HCT116 (cell line): ENCODE measurements around the gene INF2. TPM values are rescaled to one million over a fixed set of nuclear protein-coding genes. Genes with fewer than 3 reads are reported as not detected.

Experiments
- ATAC-seq: fragments of 200-7000 bp; cut with Tn5 transposase; 2 replicates; pipeline ENCODE4 v1.9.1; 2020; ENCODE audit warnings: mild to moderate bottlenecking, moderate library complexity
- BruUV-seq: library from RNA; stranded (reverse); fragments of 400-500 nt; replicated peaks from 2 replicates; lab custom pipeline; 2021; lab: Mats Ljungman, UMichigan
- CTCF ChIA-PET: fragments of 300-600 bp; sonication (Branson Sonifier 250); formaldehyde crosslinking; loops from one replicate; lab custom pipeline; 2021; ENCODE audit warnings: antibody characterized with exemption; lab: Charles Lee
- POLR2A ChIA-PET: fragments of 300-600, 350-600 bp; sonication (Branson Sonifier 250); formaldehyde crosslinking; loops from one replicate; lab custom pipeline; 2021; ENCODE audit warnings: antibody characterized with exemption; lab: Charles Lee
- RAD21 ChIA-PET, 2 experiments: fragments of 300-600 bp; sonication (Branson Sonifier 250); formaldehyde crosslinking; loops; one replicate each; lab custom pipeline; 2023; ENCODE audit warnings: low total read pairs in 2 of 2; ENCODE audit not compliant: uncharacterized antibody in 2 of 2, unreplicated experiment in 2 of 2, low non-redundant PET in 1 of 2; lab: Charles Lee
- DNase-seq: peaks from one replicate; pipeline ENCODE4 v3.0.0-alpha.2; 2010; ENCODE audit warnings: low read depth, low spot score
- H2AFZ ChIP-seq: fragments of 200-600 bp; shearing (Covaris generic), sonication (generic); 2 replicates; pipeline ENCODE4 v1.6.1; 2017; ENCODE audit warnings: low read depth, mixed run types, mixed read lengths, antibody characterized with exemption, low read length; ENCODE audit not compliant: poor library complexity, severe bottlenecking
- H3K27ac ChIP-seq: 2 replicates; pipeline ENCODE4 v1.5.1; 2012; ENCODE audit warnings: low read depth, low read length
- H3K27me3 ChIP-seq: fragments of 200-600 bp; sonication (generic); 2 replicates; pipeline ENCODE4 v1.6.1; 2016; ENCODE audit warnings: mixed run types, low read length, mixed read lengths; ENCODE audit not compliant: insufficient read depth
- H3K36me3 ChIP-seq, 2 experiments: fragments of 200-500 bp in 1 of 2; fragments of 200-600 bp in 1 of 2; sonication (Bioruptor generic) in 1 of 2; sonication (generic) in 1 of 2; 2 replicates each; pipeline versions ENCODE4 v1.5.1 to v1.6.1; 2014 to 2016; ENCODE audit warnings: low read length in 2 of 2, inconsistent platforms in 1 of 2, mixed read lengths in 1 of 2, mixed run types in 1 of 2; ENCODE audit not compliant: insufficient read depth in 2 of 2, control insufficient read depth in 1 of 2
- H3K4me1 ChIP-seq, 2 experiments: fragments of 200-600 bp in 1 of 2; sonication (generic) in 1 of 2; 2 replicates each; pipeline versions ENCODE4 v1.5.1 to v1.6.1; 2012 to 2017; ENCODE audit warnings: low read length in 2 of 2, inconsistent platforms in 1 of 2, mild to moderate bottlenecking in 1 of 2, mixed read lengths in 1 of 2, mixed run types in 1 of 2, moderate library complexity in 1 of 2; ENCODE audit not compliant: insufficient read depth in 2 of 2, control insufficient read depth in 1 of 2
- H3K4me2 ChIP-seq: fragments of 200-600 bp; sonication (generic); 2 replicates; pipeline ENCODE4 v1.6.1; 2017; ENCODE audit warnings: mixed run types, low read length, mixed read lengths
- H3K4me3 ChIP-seq, 2 experiments: fragments of 200-600 bp in 1 of 2; sonication (generic) in 1 of 2; replicated peaks in 1 of 2; 2 replicates each; pipeline ENCODE4 v1.5.1; 2011 to 2016; ENCODE audit warnings: low read length in 2 of 2, control low read depth in 1 of 2, low read depth in 1 of 2, mild to moderate bottlenecking in 1 of 2, mixed read lengths in 1 of 2, mixed run types in 1 of 2
- H3K79me2 ChIP-seq: fragments of 200-600 bp; sonication (generic); 2 replicates; pipeline ENCODE4 v1.6.1; 2017; ENCODE audit warnings: mild to moderate bottlenecking, mixed run types, low read length, moderate library complexity, mixed read lengths; ENCODE audit not compliant: insufficient read depth
- H3K9ac ChIP-seq: fragments of 200-600 bp; sonication (generic); 2 replicates; pipeline ENCODE4 v1.6.1; 2016; ENCODE audit warnings: low read length, mixed read lengths
- H3K9me2 ChIP-seq: fragments of 200-600 bp; sonication (generic), shearing (Covaris generic); 2 replicates; pipeline ENCODE4 v1.6.1; 2017; ENCODE audit warnings: mixed run types, mild to moderate bottlenecking, moderate library complexity; ENCODE audit not compliant: insufficient read depth
- H3K9me3 ChIP-seq, 2 experiments: fragments of 200-500 bp in 1 of 2; fragments of 200-600 bp in 1 of 2; sonication (Bioruptor generic) in 1 of 2; sonication (generic) in 1 of 2; 2 replicates each; pipeline ENCODE4 v1.6.1; 2014 to 2017; ENCODE audit warnings: low read length in 2 of 2, mixed read lengths in 2 of 2, inconsistent platforms in 1 of 2, low read depth in 1 of 2, mild to moderate bottlenecking in 1 of 2, mixed run types in 1 of 2, moderate library complexity in 1 of 2; ENCODE audit not compliant: control insufficient read depth in 1 of 2, insufficient read depth in 1 of 2
- H4K20me1 ChIP-seq: fragments of 200-600 bp; sonication (generic), shearing (Covaris generic); 2 replicates; pipeline ENCODE4 v1.6.1; 2017; ENCODE audit warnings: mixed run types, mild to moderate bottlenecking, moderate library complexity; ENCODE audit not compliant: insufficient read depth
- CEBPB ChIP-seq: IDR thresholded peaks from 2 replicates; pipeline ENCODE4 v1.6.1; 2012; ENCODE audit warnings: low read depth
- CTCF ChIP-seq, 3 experiments: fragments of 200-600 bp in 1 of 3; sonication (generic) in 1 of 3; IDR thresholded peaks in 2 of 3; conservative IDR thresholded peaks in 1 of 3; 2 replicates each; pipeline ENCODE4 v1.5.1; 2012 to 2017; ENCODE audit warnings: low read depth in 2 of 3, low read length in 2 of 3, antibody characterized with exemption in 1 of 3, borderline replicate concordance in 1 of 3, control low read depth in 1 of 3, mild to moderate bottlenecking in 1 of 3, mixed read lengths in 1 of 3, mixed run types in 1 of 3, moderate library complexity in 1 of 3; ENCODE audit not compliant: insufficient read depth in 1 of 3
- EGR1 ChIP-seq: IDR thresholded peaks from 2 replicates; pipeline ENCODE4 v1.6.1; 2012; ENCODE audit warnings: low read depth
- ELF1 ChIP-seq: IDR thresholded peaks from 2 replicates; pipeline ENCODE4 v1.6.1; 2012; ENCODE audit warnings: low read depth, borderline replicate concordance
- EZH2 ChIP-seq: fragments of 200-600 bp; sonication (generic); IDR thresholded peaks from 2 replicates; pipeline ENCODE4 v1.6.1; 2017; ENCODE audit warnings: antibody characterized with exemption, mixed run types
- EZH2phosphoT487 ChIP-seq: fragments of 200-600 bp; IDR thresholded peaks from 2 replicates; pipeline ENCODE4 v1.6.1; 2018; ENCODE audit warnings: antibody characterized with exemption, borderline replicate concordance
- FOSL1 ChIP-seq: IDR thresholded peaks from 2 replicates; pipeline ENCODE4 v1.6.1; 2012; ENCODE audit warnings: low read depth
- POLR2A ChIP-seq: IDR thresholded peaks from 2 replicates; pipeline ENCODE4 v1.7.0; 2011; ENCODE audit warnings: borderline replicate concordance; ENCODE audit not compliant: insufficient read depth, insufficient read length; ENCODE audit errors: extremely low read depth
- POLR2AphosphoS5 ChIP-seq: IDR thresholded peaks from 2 replicates; pipeline ENCODE4 v1.6.1; 2011; ENCODE audit warnings: mild to moderate bottlenecking, low read depth, low read length, moderate library complexity
- RAD21 ChIP-seq: IDR thresholded peaks from 2 replicates; pipeline ENCODE4 v1.6.1; 2012; ENCODE audit warnings: low read depth, mild to moderate bottlenecking
- SIN3A ChIP-seq: IDR thresholded peaks from 2 replicates; pipeline ENCODE4 v1.6.1; 2012; ENCODE audit warnings: low read depth
- SP1 ChIP-seq: IDR thresholded peaks from 2 replicates; pipeline ENCODE4 v1.6.1; 2012; ENCODE audit warnings: low read depth
- TCF7L2 ChIP-seq: IDR thresholded peaks from 2 replicates; pipeline ENCODE4 v1.7.0; 2011; ENCODE audit warnings: borderline replicate concordance, inconsistent platforms; ENCODE audit not compliant: insufficient read depth, insufficient read length; ENCODE audit errors: extremely low read depth
- YY1 ChIP-seq: IDR thresholded peaks from 2 replicates; pipeline ENCODE4 v1.6.1; 2011; ENCODE audit warnings: low read length, low read depth, moderate library complexity, mild to moderate bottlenecking; ENCODE audit not compliant: insufficient replicate concordance; ENCODE audit errors: extremely low read depth
- ZNF274 ChIP-seq: fragments of 200-500 bp; sonication (Bioruptor generic); IDR thresholded peaks from 2 replicates; pipeline ENCODE4 v1.6.1; 2014; ENCODE audit warnings: mild to moderate bottlenecking, low read depth, low read length, inconsistent platforms
- intact Hi-C: fragments of 100-400 bp; cut with micrococcal nuclease; formaldehyde crosslinking; loops from 2 replicates; pipeline ENCODE4 v1.10.0; 2022
- total RNA-seq: library from RNA; stranded (reverse); gene quantifications from one replicate; pipeline ENCODE4 v1.2.1, GENCODE V29; 2021; ENCODE audit not compliant: unreplicated experiment
- TF ChIP-seq, protein P1 (sequence below): IDR thresholded peaks from 2 replicates; pipeline ENCODE4 v1.6.1; 2012; ENCODE audit warnings: low read depth
- TF ChIP-seq, protein P2 (sequence below): IDR thresholded peaks from 2 replicates; pipeline ENCODE4 v1.6.1; 2011; ENCODE audit warnings: mild to moderate bottlenecking, low read length, moderate library complexity; ENCODE audit not compliant: insufficient replicate concordance; ENCODE audit errors: extremely low read depth
- TF ChIP-seq, protein P3 (sequence below): IDR thresholded peaks from 2 replicates; pipeline ENCODE4 v1.6.1; 2012

Gene INF2
- total RNA-seq, 1 experiment from 2014 or later = 95.8 TPM

- CTCF ChIA-PET = no interaction called here
- Histone ChIP-seq H3K9me2 (no peaks in the 10 kb centered on the region), H3K9me3 (no peaks in the 10 kb centered on the region), H3K4me1 (peaks cover 18 to 19% of the 10 kb centered on the region in 2 experiments), H3K4me2 (peak overlapping the region; percentile 38), H3K9ac (peak overlapping the region; percentile 16; the same call in 1 of the 2 replicates), H3K4me3 (no peak overlapping the region), H3K79me2 (no peaks in the 10 kb centered on the region), H3K27ac (peak overlapping the region; percentile 42; the same call in 1 of the 2 replicates), H3K27me3 (no peaks in the 10 kb centered on the region), H2AFZ (no peak overlapping the region), H4K20me1 (no peaks in the 10 kb centered on the region), H3K36me3 (no peaks in the 10 kb centered on the region)
- TF ChIP-seq EGR1 (no peak), CEBPB (no peak), FOSL1 (no peak), YY1 (no peak), EZH2phosphoT487 (no peak), ELF1 (no peak), EZH2 (no peak), POLR2A (no peak), ZNF274 (no peak), SP1 (no peak), TCF7L2 (no peak), RAD21 (no peak), SIN3A (no peak), POLR2AphosphoS5 (no peak), CTCF (IDR thresholded peaks at IDR 0.05 in 2 of 3, conservative IDR thresholded peaks at IDR 0.05 in 1 of 3; ENCODE audit: borderline replicate concordance in 1 of 3, insufficient read depth in 1 of 3, low read depth in 2 of 3, low read length in 2 of 3) (no peak)
- TF ChIP-seq, protein P1, sequence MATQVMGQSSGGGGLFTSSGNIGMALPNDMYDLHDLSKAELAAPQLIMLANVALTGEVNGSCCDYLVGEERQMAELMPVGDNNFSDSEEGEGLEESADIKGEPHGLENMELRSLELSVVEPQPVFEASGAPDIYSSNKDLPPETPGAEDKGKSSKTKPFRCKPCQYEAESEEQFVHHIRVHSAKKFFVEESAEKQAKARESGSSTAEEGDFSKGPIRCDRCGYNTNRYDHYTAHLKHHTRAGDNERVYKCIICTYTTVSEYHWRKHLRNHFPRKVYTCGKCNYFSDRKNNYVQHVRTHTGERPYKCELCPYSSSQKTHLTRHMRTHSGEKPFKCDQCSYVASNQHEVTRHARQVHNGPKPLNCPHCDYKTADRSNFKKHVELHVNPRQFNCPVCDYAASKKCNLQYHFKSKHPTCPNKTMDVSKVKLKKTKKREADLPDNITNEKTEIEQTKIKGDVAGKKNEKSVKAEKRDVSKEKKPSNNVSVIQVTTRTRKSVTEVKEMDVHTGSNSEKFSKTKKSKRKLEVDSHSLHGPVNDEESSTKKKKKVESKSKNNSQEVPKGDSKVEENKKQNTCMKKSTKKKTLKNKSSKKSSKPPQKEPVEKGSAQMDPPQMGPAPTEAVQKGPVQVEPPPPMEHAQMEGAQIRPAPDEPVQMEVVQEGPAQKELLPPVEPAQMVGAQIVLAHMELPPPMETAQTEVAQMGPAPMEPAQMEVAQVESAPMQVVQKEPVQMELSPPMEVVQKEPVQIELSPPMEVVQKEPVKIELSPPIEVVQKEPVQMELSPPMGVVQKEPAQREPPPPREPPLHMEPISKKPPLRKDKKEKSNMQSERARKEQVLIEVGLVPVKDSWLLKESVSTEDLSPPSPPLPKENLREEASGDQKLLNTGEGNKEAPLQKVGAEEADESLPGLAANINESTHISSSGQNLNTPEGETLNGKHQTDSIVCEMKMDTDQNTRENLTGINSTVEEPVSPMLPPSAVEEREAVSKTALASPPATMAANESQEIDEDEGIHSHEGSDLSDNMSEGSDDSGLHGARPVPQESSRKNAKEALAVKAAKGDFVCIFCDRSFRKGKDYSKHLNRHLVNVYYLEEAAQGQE = no peak
- TF ChIP-seq, protein P2, sequence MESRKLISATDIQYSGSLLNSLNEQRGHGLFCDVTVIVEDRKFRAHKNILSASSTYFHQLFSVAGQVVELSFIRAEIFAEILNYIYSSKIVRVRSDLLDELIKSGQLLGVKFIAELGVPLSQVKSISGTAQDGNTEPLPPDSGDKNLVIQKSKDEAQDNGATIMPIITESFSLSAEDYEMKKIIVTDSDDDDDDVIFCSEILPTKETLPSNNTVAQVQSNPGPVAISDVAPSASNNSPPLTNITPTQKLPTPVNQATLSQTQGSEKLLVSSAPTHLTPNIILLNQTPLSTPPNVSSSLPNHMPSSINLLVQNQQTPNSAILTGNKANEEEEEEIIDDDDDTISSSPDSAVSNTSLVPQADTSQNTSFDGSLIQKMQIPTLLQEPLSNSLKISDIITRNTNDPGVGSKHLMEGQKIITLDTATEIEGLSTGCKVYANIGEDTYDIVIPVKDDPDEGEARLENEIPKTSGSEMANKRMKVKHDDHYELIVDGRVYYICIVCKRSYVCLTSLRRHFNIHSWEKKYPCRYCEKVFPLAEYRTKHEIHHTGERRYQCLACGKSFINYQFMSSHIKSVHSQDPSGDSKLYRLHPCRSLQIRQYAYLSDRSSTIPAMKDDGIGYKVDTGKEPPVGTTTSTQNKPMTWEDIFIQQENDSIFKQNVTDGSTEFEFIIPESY = no peak
- TF ChIP-seq, protein P3, sequence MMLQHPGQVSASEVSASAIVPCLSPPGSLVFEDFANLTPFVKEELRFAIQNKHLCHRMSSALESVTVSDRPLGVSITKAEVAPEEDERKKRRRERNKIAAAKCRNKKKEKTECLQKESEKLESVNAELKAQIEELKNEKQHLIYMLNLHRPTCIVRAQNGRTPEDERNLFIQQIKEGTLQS = no peak
- no TSS peak for BruUV-seq
- RAD21 ChIA-PET = no interaction called here
- ATAC-seq (peak; percentile 36; the same call in 1 of the 2 replicates), DNase-seq (no peak)
- POLR2A ChIA-PET = no interaction called here
- intact Hi-C loops = no loop called here
Observed at GRCh38 chr14:104732931-104733681, 43.7 kb downstream of the INF2 start.
